GM13977 (cell line): ENCODE results near the gene PRR5.

Source experiments
- DNase-seq: peaks from one replicate; pipeline ENCODE4 v3.0.0; 2012; ENCODE audit warnings: low spot score
- in situ Hi-C: fragments of 300-500 bp; cut with MboI; formaldehyde crosslinking; loops from one replicate; pipeline ENCODE4 v1.12.0; 2022; ENCODE audit warnings: low sequenced_read_pairs, low pct_unique_long_range_greater_than_20kb, mixed read lengths, inconsistent platforms; ENCODE audit not compliant: unreplicated experiment
- TF ChIP-seq, protein P1 (sequence below): IDR thresholded peaks from 2 replicates; pipeline ENCODE4 v1.5.1; 2012; ENCODE audit warnings: mild to moderate bottlenecking, control low read depth; ENCODE audit not compliant: insufficient read depth; ENCODE audit errors: extremely low read depth, missing control alignments

PRR5 gene

DNA sequence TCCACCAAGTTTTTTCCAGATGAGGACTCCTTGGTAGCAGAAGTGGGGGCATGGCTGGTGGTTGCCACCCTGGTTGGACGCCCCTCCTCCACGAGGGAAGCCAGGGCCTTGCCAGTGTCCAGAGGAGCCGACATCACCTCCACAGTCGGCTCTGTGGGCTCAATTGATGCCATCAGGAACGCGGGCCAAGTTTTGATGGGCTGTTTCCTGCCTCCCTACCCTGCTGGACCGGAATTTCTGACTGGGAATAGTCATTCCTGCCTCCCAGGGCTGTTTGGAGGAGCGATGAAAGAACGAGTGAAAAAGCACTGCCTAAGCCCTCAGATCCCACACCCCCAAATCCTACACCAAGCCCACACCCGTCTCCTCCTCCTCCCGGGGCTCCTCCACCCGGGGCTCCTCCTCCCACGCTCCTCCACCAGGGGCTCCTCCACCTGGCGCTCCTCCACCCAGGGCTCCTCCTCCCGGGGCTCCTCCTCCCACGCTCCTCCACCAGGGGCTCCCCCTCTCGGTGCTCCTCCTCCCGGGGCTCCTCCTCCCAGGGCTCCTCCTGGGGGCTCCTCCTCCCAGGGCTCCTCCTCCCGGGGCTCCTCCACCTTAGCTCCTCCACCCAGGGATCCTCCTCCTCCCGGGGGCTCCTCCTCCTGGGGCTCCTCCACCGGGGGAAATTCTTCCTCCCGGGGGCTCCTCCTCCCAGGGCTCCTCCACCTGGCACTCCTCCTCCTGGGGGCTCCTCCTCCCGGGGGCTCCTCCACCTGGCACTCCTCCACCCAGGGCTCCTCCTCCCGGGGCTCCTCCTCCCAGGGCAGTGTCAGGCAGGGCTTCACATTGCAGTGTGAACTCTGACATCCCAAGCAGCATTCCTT lies 10.0 kb upstream of the PRR5 start:
- DNase-seq = no peak
- in situ Hi-C loops = loop anchor here (10.0 kb wide), 1 partner anchor 53 kb away; no protein-coding TSS in a partner anchor
- TF ChIP-seq, protein P1, sequence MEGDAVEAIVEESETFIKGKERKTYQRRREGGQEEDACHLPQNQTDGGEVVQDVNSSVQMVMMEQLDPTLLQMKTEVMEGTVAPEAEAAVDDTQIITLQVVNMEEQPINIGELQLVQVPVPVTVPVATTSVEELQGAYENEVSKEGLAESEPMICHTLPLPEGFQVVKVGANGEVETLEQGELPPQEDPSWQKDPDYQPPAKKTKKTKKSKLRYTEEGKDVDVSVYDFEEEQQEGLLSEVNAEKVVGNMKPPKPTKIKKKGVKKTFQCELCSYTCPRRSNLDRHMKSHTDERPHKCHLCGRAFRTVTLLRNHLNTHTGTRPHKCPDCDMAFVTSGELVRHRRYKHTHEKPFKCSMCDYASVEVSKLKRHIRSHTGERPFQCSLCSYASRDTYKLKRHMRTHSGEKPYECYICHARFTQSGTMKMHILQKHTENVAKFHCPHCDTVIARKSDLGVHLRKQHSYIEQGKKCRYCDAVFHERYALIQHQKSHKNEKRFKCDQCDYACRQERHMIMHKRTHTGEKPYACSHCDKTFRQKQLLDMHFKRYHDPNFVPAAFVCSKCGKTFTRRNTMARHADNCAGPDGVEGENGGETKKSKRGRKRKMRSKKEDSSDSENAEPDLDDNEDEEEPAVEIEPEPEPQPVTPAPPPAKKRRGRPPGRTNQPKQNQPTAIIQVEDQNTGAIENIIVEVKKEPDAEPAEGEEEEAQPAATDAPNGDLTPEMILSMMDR = no peak

DNA sequence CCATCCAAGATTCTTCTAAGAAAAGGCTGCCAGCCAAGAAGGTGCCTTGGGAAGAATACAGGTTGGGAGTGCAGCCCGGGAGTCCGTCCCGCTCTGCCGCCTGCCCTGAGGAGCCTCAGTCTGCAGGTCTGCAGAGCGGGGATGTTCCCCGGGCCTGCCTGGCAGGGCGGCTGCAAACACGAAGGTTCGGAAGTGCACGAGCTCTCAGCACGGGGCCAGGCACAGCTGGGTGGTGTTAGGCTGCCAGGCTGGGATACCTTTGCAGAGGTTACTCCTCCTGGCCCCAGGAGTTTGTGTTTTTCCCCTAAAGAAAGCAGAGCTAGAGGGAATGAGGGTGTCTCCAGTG lies 9.4 kb upstream of the PRR5 start:
- DNase-seq = no peak
- TF ChIP-seq, protein P1 = no peak
- in situ Hi-C loops = loop anchor here (10.0 kb wide), 1 partner anchor 52 kb away; no protein-coding TSS in a partner anchor

DNA sequence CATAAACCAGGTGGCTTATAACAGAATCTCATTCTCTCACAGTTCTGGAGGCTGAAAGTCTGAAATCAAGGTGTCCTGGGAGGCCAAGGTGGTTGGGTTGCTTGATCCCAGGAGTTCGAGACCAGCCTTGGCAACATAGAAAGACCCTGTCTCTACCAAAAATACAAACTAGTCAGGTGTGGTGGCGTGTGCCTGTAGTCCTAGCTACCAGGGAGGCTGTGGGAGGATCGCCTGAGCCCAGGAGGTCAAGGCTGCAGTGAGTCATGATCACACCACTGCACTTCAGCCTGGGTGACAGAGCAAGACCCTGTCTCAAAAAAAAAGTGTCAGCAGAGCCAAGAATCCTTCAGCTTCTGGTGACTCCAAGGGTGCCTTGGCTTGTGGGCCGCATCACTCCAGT lies 8.9 kb upstream of the PRR5 start:
- DNase-seq = no peak
- in situ Hi-C loops = loop anchor here (10.0 kb wide), 1 partner anchor 52 kb away; no protein-coding TSS in a partner anchor
- TF ChIP-seq, protein P1 = no peak

DNA sequence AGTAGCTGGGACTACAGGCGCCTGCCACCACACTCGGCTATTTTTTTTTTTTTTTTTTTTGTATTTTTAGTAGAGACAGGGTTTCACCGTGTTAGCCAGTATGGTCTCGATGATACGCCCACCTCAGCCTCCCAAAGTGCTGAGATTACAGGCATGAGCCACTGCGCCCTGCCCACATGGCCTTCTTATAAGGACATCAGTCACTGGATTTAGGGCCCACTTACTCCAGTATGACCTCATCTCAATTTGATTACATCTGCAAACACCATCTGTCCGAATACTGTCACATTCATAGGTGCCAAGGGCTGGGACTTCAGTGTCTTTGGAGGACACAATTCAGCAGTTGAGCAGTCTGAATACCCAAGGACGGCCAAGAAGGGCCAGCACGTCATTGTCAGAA lies 8.2 kb upstream of the PRR5 start:
- TF ChIP-seq, protein P1 = no peak
- in situ Hi-C loops = loop anchor here (10.0 kb wide), 1 partner anchor 51 kb away; no protein-coding TSS in a partner anchor

DNA sequence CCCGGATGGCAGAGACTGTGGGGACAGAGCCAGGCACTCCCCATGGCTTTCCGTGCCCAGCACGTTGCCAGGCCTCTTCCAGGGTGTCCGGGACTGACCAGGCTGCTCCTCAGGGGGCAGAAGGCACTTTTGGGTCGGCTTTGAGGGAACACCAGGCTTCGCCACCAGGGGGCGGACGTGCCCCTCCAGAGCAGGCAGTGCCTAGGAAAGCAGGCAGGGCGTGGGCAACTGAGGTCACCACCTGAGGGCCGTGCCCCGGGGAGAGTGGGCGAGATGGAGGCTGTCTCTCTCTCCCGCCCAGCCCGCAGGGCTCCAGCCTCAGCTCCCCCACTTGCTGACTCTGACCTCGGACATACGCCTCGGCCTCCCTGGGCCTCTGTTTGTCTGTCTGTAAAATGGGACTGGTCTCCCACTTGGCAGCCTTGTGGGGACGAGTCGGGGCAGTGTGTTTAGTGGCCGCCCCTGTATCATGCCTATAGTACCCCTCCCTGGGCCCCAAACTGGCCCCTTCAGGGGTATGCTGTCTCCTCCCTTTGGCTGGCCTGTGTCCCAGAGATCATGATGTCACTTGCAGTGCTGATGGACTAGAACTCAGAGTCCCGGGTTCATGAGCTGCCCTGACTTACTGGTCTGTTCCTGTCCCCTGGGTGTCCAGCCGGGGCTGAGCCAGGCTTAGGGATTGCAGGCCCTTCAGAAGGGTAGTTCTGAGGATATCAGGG lies 4.4 kb upstream of the PRR5 start:
- peak; percentile 87 for DNase-seq
- TF ChIP-seq, protein P1 = peak; percentile 95
- in situ Hi-C loops = loop anchor here (10.0 kb wide), 1 partner anchor 47 kb away; no protein-coding TSS in a partner anchor

More for the DNA sequence above, 8.2 kb upstream of the PRR5 start:
- DNase-seq = no peak

DNA sequence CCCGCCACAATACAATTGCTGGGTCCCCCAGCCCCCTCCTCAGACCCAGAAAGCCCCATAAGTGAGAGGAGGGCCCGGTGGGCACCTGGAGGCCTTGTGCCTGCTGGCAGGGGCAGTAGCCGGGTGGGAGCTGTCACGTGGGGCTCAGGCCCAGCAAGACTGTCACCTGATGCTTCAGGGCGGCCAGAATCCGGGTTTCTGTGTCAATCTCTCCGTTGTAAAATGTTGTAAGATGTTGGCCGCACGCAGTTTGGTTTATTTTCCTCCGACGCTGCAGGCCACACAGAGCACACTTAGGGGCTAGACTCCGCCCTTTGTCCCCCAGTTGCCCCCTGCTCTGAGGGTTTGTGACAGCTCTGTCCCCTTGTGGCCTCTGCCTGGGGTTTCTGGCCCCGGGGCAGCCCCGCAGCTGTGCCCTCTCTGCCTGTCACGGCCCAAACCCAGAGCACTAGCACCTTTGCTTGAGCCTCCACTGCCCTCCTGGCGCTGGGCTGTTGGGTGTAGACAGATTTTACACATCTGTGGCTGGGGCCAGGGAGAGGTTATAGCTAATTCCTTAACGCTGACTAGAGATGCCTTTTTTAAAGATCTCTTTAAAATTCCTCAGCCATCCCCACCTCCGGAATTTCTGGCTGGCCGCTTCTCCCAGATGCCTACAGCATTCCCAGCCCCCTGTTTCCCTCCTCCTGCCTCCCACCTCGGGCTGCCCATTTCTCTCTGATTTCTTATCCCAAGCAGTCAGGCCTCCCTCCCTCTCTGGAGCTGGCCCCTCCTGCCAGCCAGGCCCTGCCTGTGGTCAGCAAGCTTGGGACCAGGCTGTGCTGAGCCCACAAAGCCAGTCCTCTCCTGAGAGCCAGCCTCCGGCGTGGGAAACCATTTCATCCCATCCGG lies 3.2 kb upstream of the PRR5 start:
- TF ChIP-seq, protein P1 = no peak
- no peak for DNase-seq
- in situ Hi-C loops = loop anchor here (10.0 kb wide), 1 partner anchor 46 kb away; no protein-coding TSS in a partner anchor
